BJ (cell line): ENCODE data around the gene CELF5. TPM values are rescaled to one million over a fixed set of nuclear protein-coding genes. Genes with fewer than 3 reads are reported as not detected.
A peak's percentile ranks its signal among the peaks of the same experiment; 100 is the strongest.

ENCODE experiments used
- CTCF ChIA-PET: fragments of 350-600 bp; formaldehyde crosslinking; extraction: SDS; loops from one replicate; lab custom pipeline; 2021; ENCODE audit warnings: antibody characterized with exemption, inconsistent platforms; lab: Yijun Ruan, JAX
- POLR2A ChIA-PET: fragments of 300-600 bp; sonication (Branson Sonifier 250); formaldehyde crosslinking; extraction: SDS; loops from one replicate; lab custom pipeline; 2021; ENCODE audit warnings: antibody characterized with exemption; lab: Charles Lee
- DNase-seq: peaks from one replicate; pipeline ENCODE4 v3.0.0-alpha.2; 2011; ENCODE audit warnings: low read depth
- H3K27me3 ChIP-seq: 2 replicates; pipeline ENCODE4 v1.6.0; 2011; ENCODE audit warnings: low read length; ENCODE audit not compliant: control insufficient read depth, insufficient read depth
- H3K36me3 ChIP-seq: 2 replicates; pipeline ENCODE4 v1.5.1; 2011; ENCODE audit warnings: low read length; ENCODE audit not compliant: control insufficient read depth, insufficient read depth
- H3K4me3 ChIP-seq: 2 replicates; pipeline ENCODE4 v1.5.1; 2011; ENCODE audit warnings: low read depth, mild to moderate bottlenecking, control low read depth, low read length
- polyA plus RNA-seq: library from polyadenylated mRNA; depleted of rRNA; stranded (reverse); fragments of >200 nt; gene quantifications from 2 replicates; pipeline ENCODE4 v1.2.3, GENCODE V29; 2011
- TF ChIP-seq, protein P1 (sequence below): IDR thresholded peaks from 2 replicates; pipeline ENCODE4 v1.5.1; 2011; ENCODE audit warnings: low read depth, mild to moderate bottlenecking, control low read depth, inconsistent platforms, low read length, moderate library complexity; ENCODE audit not compliant: insufficient read depth

CELF5 gene
- polyA plus RNA-seq, 1 experiment, result 0.18 TPM

GRCh38 chr19:3207461-3208242, 16.8 kb upstream of the CELF5 start:
- H3K27me3 ChIP-seq, result no peaks in the 10 kb centered on the region
- DNase-seq, result no peak
- TF ChIP-seq, protein P1, sequence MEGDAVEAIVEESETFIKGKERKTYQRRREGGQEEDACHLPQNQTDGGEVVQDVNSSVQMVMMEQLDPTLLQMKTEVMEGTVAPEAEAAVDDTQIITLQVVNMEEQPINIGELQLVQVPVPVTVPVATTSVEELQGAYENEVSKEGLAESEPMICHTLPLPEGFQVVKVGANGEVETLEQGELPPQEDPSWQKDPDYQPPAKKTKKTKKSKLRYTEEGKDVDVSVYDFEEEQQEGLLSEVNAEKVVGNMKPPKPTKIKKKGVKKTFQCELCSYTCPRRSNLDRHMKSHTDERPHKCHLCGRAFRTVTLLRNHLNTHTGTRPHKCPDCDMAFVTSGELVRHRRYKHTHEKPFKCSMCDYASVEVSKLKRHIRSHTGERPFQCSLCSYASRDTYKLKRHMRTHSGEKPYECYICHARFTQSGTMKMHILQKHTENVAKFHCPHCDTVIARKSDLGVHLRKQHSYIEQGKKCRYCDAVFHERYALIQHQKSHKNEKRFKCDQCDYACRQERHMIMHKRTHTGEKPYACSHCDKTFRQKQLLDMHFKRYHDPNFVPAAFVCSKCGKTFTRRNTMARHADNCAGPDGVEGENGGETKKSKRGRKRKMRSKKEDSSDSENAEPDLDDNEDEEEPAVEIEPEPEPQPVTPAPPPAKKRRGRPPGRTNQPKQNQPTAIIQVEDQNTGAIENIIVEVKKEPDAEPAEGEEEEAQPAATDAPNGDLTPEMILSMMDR, result no peak
- ChIA-PET POLR2A (no interaction called here), CTCF (interaction anchor here (0.9 to 1.5 kb wide), 2 partner anchors 16 to 257 kb away, joined by 3 read pairs; partner anchors contain the start of gene CELF5)
- H3K36me3 ChIP-seq, result peaks cover 21% of the 10 kb centered on the region
- H3K4me3 ChIP-seq, result no peak overlapping the region

- Histone ChIP-seq H3K4me3 (no peak overlapping the region), H3K36me3 (peaks cover 19% of the 10 kb centered on the region), H3K27me3 (no peaks in the 10 kb centered on the region)
- DNase-seq, result no peak
- CTCF ChIA-PET, result interaction anchor here (1.5 to 1.6 kb wide), 2 partner anchors 14 to 16 kb away, joined by 3 read pairs; partner anchors contain the start of gene CELF5
- TF ChIP-seq, protein P1, result no peak
- POLR2A ChIA-PET, result no interaction called here
Measured at GRCh38 chr19:3208317-3209207, 15.9 kb upstream of the CELF5 start.

- H3K36me3 ChIP-seq, result peaks cover 17% of the 10 kb centered on the region
- H3K4me3 ChIP-seq, result no peak overlapping the region
- no peak for DNase-seq
- ChIA-PET CTCF (interaction anchor here (0.7 to 2.4 kb wide), 10 partner anchors 11 to 251 kb away, joined by 3 to 6 read pairs (median 4); partner anchors contain the start of gene NCLN), POLR2A (no interaction called here)
- H3K27me3 ChIP-seq, result no peaks in the 10 kb centered on the region
- TF ChIP-seq, protein P1, result peak; percentile 79
Measured at GRCh38 chr19:3210347-3211017, 14.0 kb upstream of the CELF5 start.

- CTCF ChIA-PET, result interaction anchor here (0.7 to 2.4 kb wide), 9 partner anchors 9 to 260 kb away, joined by 3 to 8 read pairs (median 4); partner anchors contain the start of gene NCLN
- Histone ChIP-seq H3K36me3 (peaks cover 16% of the 10 kb centered on the region), H3K27me3 (no peaks in the 10 kb centered on the region), H3K4me3 (no peak overlapping the region)
- TF ChIP-seq, protein P1, result no peak
- POLR2A ChIA-PET, result no interaction called here
- DNase-seq, result no peak
Measured at GRCh38 chr19:3211191-3211590, 13.3 kb upstream of the CELF5 start.
